Nephron progenitor cell (in vitro differentiated cells): ENCODE data around the gene CITED4.

Experiments
- DNase-seq: peaks from one replicate; pipeline ENCODE4 v3.0.0; 2021
- H3K27ac Mint-ChIP-seq: 2 replicates; pipeline ENCODE4 v1.8.0; 2021; ENCODE audit warnings: mild to moderate bottlenecking, moderate library complexity, mixed read lengths
- H3K27me3 Mint-ChIP-seq: 2 replicates; pipeline ENCODE4 v1.8.0; 2021; ENCODE audit warnings: mild to moderate bottlenecking, low read depth, mixed read lengths; ENCODE audit not compliant: poor library complexity
- H3K36me3 Mint-ChIP-seq: 2 replicates; pipeline ENCODE4 v1.8.0; 2021; ENCODE audit warnings: low read depth, mixed read lengths
- H3K4me1 Mint-ChIP-seq: 2 replicates; pipeline ENCODE4 v1.8.0; 2021; ENCODE audit warnings: mixed read lengths
- H3K4me3 Mint-ChIP-seq: 2 replicates; pipeline ENCODE4 v1.8.0; 2021; ENCODE audit warnings: mild to moderate bottlenecking, moderate library complexity, mixed read lengths
- H3K9me3 Mint-ChIP-seq: 2 replicates; pipeline ENCODE4 v1.8.0; 2021; ENCODE audit warnings: mild to moderate bottlenecking, moderate library complexity, mixed read lengths
- TF ChIP-seq, protein P1 (sequence below): fragments of 200-600 bp; sonication (generic); IDR thresholded peaks from 2 replicates; pipeline ENCODE4 v1.5.0; 2021; ENCODE audit warnings: antibody characterized with exemption

CITED4 gene

DNA sequence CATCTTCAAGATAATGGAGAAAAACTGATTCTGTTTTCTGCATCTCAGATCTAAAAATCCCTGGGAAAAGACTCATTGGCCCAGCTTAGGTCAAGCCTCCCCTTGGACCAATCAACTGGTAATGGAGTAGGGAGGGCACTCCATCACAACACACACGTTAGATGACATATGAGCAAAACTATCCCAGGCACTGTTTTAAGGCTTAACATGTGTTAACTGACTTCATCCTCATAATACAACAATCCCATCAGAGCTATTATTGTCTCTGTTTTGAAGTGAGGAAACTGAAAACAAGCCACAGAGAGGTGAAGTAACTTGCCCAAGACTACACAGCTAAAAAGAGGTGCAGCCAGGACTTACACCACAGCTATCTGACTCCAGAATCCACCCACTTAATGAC, 14.7 kb upstream of the CITED4 start:
- Mint-ChIP-seq H3K27me3 (peaks cover 16% of the 10 kb centered on the region), H3K27ac (no peak overlapping the region), H3K9me3 (peaks cover 13% of the 10 kb centered on the region), H3K4me1 (peaks cover 17% of the 10 kb centered on the region), H3K36me3 (no peaks in the 10 kb centered on the region), H3K4me3 (no peak overlapping the region)
- DNase-seq: no peak
- TF ChIP-seq, protein P1, sequence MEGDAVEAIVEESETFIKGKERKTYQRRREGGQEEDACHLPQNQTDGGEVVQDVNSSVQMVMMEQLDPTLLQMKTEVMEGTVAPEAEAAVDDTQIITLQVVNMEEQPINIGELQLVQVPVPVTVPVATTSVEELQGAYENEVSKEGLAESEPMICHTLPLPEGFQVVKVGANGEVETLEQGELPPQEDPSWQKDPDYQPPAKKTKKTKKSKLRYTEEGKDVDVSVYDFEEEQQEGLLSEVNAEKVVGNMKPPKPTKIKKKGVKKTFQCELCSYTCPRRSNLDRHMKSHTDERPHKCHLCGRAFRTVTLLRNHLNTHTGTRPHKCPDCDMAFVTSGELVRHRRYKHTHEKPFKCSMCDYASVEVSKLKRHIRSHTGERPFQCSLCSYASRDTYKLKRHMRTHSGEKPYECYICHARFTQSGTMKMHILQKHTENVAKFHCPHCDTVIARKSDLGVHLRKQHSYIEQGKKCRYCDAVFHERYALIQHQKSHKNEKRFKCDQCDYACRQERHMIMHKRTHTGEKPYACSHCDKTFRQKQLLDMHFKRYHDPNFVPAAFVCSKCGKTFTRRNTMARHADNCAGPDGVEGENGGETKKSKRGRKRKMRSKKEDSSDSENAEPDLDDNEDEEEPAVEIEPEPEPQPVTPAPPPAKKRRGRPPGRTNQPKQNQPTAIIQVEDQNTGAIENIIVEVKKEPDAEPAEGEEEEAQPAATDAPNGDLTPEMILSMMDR: no peak

DNA sequence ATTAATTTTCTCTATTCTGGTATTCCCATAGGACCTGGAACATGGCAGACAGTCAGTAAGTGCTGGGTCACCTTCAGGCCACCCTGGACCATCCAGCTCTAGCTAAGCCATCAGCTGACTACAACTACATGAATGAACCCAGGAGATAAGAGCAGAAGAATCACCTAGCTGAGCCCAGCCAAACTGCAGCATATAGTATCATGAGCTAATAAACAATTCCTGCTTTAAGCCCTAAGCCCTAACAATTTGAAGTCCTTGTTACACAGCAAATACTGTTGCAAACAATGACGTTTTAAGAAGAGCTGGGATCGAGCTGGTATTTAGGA, 14.2 kb upstream of the CITED4 start:
- H3K27me3 Mint-ChIP-seq: peaks cover 15% of the 10 kb centered on the region
- no peak overlapping the region for H3K4me3 Mint-ChIP-seq
- peaks cover 17% of the 10 kb centered on the region for H3K4me1 Mint-ChIP-seq
- DNase-seq: no peak
- TF ChIP-seq, protein P1: no peak
- peaks cover 13% of the 10 kb centered on the region for H3K9me3 Mint-ChIP-seq
- no peak overlapping the region for H3K27ac Mint-ChIP-seq
- no peaks in the 10 kb centered on the region for H3K36me3 Mint-ChIP-seq

DNA sequence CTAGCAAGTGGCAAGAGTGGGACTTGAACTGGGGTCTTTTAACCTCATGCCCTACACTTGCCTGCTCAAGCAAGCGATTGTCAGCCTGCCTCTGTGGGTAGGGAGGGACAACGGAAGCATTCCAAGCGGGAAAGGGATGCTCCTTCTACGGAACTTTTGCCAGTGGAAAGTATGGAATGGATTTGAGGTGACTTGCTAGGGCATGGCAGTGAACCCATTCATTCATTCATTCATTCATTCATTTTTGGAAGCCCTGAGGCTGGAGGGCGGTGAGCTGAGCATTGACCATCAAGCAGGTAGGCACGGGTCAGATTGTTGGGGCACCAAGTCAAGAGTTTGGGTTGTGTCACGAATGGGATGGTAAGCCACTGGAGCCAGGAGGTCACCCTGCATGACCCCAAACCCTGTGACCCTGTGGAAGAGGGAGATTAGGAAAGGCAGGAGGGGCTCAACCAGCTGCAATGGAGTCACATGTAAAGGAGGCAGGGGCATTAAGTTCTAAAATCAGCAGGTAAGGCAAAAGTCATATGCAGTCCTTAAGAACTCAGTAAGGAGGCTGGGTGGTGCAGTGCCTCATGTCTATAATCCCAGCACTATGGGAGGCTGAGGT, 11.8 kb upstream of the CITED4 start:
- Mint-ChIP-seq H3K36me3 (no peaks in the 10 kb centered on the region), H3K4me3 (no peak overlapping the region), H3K9me3 (peaks cover 13% of the 10 kb centered on the region), H3K27ac (no peak overlapping the region), H3K27me3 (peaks cover 15% of the 10 kb centered on the region), H3K4me1 (peaks cover 12% of the 10 kb centered on the region)
- no peak for DNase-seq
- TF ChIP-seq, protein P1: no peak

DNA sequence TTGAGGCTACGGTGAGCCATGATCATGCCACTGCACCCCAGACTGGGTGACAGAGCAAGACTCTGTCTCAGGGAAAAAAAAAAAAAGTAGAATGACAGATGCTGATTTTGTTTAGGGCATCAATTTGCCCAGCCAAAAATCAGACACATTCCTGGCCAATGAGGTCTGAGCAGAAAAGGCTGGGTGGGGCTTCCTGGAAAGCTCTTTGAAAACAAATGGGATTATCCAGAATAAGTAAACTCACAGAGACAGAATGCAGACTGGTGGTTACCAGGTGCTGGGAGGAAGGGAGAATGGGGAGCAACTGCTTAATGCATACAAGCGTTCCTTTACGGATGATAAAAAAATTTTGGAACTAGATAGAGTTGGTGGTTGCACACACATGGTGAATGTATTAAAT, 10.1 kb upstream of the CITED4 start:
- peaks cover under 1% of the 10 kb centered on the region for H3K4me1 Mint-ChIP-seq
- peaks cover 13% of the 10 kb centered on the region for H3K9me3 Mint-ChIP-seq
- H3K27me3 Mint-ChIP-seq: peaks cover 20% of the 10 kb centered on the region
- H3K27ac Mint-ChIP-seq: peak overlapping the region; percentile 8
- no peaks in the 10 kb centered on the region for H3K36me3 Mint-ChIP-seq
- H3K4me3 Mint-ChIP-seq: no peak overlapping the region
- no peak for DNase-seq
- TF ChIP-seq, protein P1: no peak

DNA sequence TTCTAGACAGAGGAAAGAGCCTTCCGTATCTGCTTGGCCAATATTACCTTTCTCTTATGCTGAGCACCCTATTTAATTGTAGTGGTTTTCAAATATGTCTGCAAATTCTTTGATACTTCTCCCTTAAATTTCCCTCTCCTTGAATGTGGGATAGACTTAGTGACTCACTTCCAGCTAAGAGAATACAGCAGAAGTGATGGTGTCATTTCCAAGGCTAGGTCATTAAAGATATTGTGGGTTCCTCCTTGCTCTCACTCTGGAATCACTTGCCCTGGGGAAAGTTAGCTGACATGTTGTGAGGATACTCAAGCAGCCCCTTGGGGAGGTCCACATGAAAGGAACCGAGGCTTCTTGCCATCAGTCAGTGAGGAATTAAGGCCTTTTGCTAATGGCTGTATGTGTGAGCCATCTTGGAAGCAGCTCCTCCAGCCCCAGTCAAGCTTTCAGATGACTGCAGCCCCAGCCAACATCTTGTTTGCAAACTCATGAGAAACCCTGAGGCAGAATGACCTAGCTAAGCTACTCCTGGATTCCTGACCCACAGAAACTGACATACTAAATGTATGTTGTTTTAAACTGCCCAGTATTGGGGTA, 8.1 kb upstream of the CITED4 start:
- Mint-ChIP-seq H3K27me3 (peaks cover 17% of the 10 kb centered on the region), H3K27ac (no peak overlapping the region), H3K4me1 (no peaks in the 10 kb centered on the region), H3K4me3 (no peak overlapping the region), H3K36me3 (no peaks in the 10 kb centered on the region), H3K9me3 (no peaks in the 10 kb centered on the region)
- TF ChIP-seq, protein P1: no peak
- no peak for DNase-seq
